ENCODE data around the gene IRAK2. TPM values are rescaled to one million over a fixed set of nuclear protein-coding genes. Genes with fewer than 3 reads are reported as not detected.

The IRAK2 gene
- total RNA-seq, 4 donors from 2014 or later, result 7.0 to 15.0 (median 11.4) TPM

- intact Hi-C loops (cut with DNase I; ENCODE audit: low total_unique reads), result no loop called here
- 77 to 80% methylated on average over 12 of the region's 12 CpGs for WGBS, 2 donors
- TF ChIP-seq POLR2A (IDR thresholded peaks at IDR 0.05), result no peak
- no peak for TF ChIP-seq CTCF (IDR thresholded peaks at IDR 0.05)
- no peak for DNase-seq (ENCODE audit: low spot score in 2 of 2)
- no peak overlapping the region for H3K4me3 ChIP-seq (ENCODE audit: low read depth, poor library complexity, severe bottlenecking)
Observed at GRCh38 chr3:10195366-10196089, 30.8 kb downstream of the IRAK2 start.

GRCh38 chr3:10196389-10197052 is 31.8 kb downstream of the IRAK2 start:
- H3K4me3 ChIP-seq (ENCODE audit: low read depth, poor library complexity, severe bottlenecking), result no peak overlapping the region
- WGBS, 2 donors, result 65 to 73% methylated on average over 12 of the region's 12 CpGs
- DNase-seq (ENCODE audit: low spot score in 2 of 2), result no peak
- intact Hi-C loops (cut with DNase I; ENCODE audit: low total_unique reads), result no loop called here
- TF ChIP-seq POLR2A (IDR thresholded peaks at IDR 0.05), result no peak
- no peak for TF ChIP-seq CTCF (IDR thresholded peaks at IDR 0.05)

GRCh38 chr3:10198226-10198625 is 33.5 kb downstream of the IRAK2 start:
- 78 to 81% methylated on average over 4 of the region's 4 CpGs for WGBS, 2 donors
- H3K4me3 ChIP-seq (ENCODE audit: low read depth, poor library complexity, severe bottlenecking), result no peak overlapping the region
- no peak for DNase-seq (ENCODE audit: low spot score in 2 of 2)
- TF ChIP-seq POLR2A (IDR thresholded peaks at IDR 0.05) (no peak), CTCF (IDR thresholded peaks at IDR 0.05) (no peak)
- intact Hi-C loops (cut with DNase I; ENCODE audit: low total_unique reads), result no loop called here

- no peak overlapping the region for H3K4me3 ChIP-seq (ENCODE audit: low read depth, poor library complexity, severe bottlenecking)
- no peak for TF ChIP-seq CTCF (IDR thresholded peaks at IDR 0.05)
- no peak for TF ChIP-seq POLR2A (IDR thresholded peaks at IDR 0.05)
- WGBS, 2 donors, result 55 to 59% methylated on average over 12 of the region's 12 CpGs
- intact Hi-C loops (cut with DNase I; ENCODE audit: low total_unique reads), result no loop called here
- DNase-seq (ENCODE audit: low spot score in 2 of 2), result peak in 1 of 2 donors; percentile 48
Observed at GRCh38 chr3:10198761-10199649, 34.3 kb downstream of the IRAK2 start.

GRCh38 chr3:10204921-10205320 is 40.2 kb downstream of the IRAK2 start:
- no peak for DNase-seq (ENCODE audit: low spot score in 2 of 2)
- 84 to 88% methylated on average over 2 of the region's 2 CpGs for WGBS, 2 donors
- no peak overlapping the region for H3K4me3 ChIP-seq (ENCODE audit: low read depth, poor library complexity, severe bottlenecking)
- TF ChIP-seq CTCF (IDR thresholded peaks at IDR 0.05), result no peak
- TF ChIP-seq POLR2A (IDR thresholded peaks at IDR 0.05), result no peak
- intact Hi-C loops (cut with DNase I; ENCODE audit: low total_unique reads), result no loop called here

Data from lower leg skin (tissue), 4 donors.